ENCODE results near the gene CDC42EP3.

Gene CDC42EP3

GRCh38 chr2:37683921-37684780 is 12.7 kb upstream of the CDC42EP3 start:
- no peak for DNase-seq

DNA sequence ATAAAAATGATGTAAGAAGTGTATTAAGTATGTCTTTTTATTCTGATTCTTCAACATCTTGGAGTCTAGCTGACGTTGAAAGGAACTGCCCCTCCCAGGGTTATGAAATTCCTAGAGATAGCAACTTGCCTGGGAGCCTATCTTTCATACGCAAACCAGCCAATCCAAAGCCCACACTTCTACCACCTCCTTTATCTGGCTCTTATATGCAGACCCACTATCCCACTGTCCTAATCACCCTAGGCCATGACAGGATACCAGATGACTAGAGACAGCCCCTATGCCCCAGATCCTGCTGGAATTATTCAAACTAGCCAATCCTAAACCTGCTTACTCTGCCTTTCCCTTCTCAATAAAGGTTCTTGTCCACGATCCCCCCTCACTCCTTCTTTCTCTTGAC is 11.8 kb upstream of the CDC42EP3 start:
- no peak for DNase-seq

- DNase-seq, result no peak
These were observed 11.0 kb upstream of the CDC42EP3 start for GRCh38 chr2:37682473-37682872.

- no peak for DNase-seq
These were observed 10.1 kb upstream of the CDC42EP3 start for GRCh38 chr2:37681587-37681986.

- DNase-seq, result no peak
These were observed 7.7 kb upstream of the CDC42EP3 start for GRCh38 chr2:37679072-37679695.

GRCh38 chr2:37676274-37676673 is 4.8 kb upstream of the CDC42EP3 start:
- no peak for DNase-seq

- DNase-seq, result no peak
These were observed 3.5 kb upstream of the CDC42EP3 start for GRCh38 chr2:37674946-37675345.

- DNase-seq, result no peak
These were observed 1.4 kb upstream of the CDC42EP3 start for GRCh38 chr2:37672870-37673184.

DNA sequence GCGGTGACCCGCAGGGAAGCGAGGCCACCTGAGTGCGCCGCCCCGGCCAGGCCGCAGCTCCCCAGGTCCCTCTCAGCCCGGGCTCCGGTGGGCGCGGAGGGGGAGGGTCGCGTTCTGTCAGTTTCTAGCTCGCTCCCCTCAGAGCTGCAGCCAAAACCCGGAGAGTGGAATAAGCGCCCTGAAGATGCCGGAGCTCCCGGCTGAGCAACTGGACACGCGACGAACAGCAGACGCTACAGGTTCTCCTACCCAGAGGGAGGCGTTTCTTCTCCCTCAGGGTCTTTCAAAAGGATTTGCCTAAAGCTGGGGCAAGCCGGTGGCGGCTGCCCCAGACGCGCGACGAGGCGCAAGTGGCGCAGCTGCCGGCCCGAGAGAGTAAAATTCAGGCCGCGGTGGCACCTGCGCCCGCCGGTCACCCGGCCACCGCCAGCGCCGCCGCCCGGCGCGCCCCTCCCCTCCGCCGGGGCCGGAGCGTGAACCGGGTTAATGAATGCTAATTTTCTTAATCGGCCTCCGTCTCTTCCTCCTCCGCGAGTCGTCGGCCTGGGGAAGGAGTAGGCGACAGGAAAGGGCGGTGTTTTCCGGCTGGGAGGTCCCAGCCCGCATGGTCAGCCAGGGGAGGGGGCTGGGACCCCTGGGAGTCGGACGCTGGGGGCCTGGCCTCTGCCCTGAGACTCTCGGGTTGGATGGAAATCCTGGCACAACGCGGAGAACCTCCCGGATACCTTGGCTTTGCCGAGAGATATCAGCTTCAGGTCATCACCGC is 845 bp upstream of the CDC42EP3 start:
- DNase-seq, result peak in 9 of 14 donors; percentile 9 to 50 (median 33)

- DNase-seq, result peak in 1 of 14 donors; percentile 51
These were observed 318 bp upstream of the CDC42EP3 start for GRCh38 chr2:37671816-37672103.

DNA sequence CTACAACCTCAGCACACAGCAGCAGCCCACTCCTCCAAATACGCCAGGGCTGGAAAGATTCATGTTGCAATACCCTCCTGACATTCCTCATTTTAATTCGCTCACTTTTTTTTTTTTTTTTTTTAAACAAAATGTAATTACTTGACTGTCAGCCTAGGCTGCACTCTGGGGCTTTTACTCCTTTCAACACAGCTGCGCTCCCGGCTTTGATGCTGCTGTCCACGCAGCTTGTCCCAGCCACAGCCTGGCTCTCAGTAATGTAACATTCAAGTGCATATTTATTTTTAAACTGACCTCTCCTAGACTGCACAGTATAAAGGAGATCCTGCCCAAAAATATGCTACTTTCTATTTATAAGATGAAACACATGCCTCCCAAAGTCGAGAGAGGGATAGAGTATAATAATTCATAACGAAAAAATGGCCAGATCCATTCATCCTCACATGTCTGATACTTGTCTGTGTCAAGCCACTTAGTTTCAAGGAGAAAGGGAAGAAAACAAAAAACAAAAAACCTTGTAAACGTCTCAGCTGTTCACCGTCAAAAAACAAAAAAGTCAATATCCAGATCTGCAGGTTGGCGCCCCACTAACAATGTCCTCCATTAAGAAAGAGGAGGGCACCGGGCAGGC is 949 bp downstream of the CDC42EP3 start:
- no peak for DNase-seq

- DNase-seq, result no peak
These were observed 2.0 kb downstream of the CDC42EP3 start for GRCh38 chr2:37669446-37669845.

DNA sequence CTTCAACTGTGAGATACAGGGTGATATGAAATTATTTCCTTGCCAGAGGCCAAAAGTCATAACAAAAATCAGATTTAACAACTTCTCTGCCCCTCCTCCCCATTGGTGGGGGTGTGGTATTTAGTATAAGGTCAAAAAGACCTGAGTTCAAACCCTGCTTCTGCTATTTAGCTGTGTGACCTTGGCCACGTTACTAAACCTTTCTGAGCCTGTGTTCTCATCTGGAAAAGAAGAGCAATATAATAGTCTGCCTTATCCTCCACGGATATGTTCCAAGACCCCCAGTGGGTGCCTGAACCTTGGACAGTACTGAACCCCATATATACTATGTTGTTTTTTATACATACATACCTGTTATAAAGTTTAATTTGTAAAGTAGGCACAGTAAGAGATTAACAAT is 3.7 kb downstream of the CDC42EP3 start:
- no peak for DNase-seq

- no peak for DNase-seq
These were observed 4.7 kb downstream of the CDC42EP3 start for GRCh38 chr2:37666772-37667171.

DNA sequence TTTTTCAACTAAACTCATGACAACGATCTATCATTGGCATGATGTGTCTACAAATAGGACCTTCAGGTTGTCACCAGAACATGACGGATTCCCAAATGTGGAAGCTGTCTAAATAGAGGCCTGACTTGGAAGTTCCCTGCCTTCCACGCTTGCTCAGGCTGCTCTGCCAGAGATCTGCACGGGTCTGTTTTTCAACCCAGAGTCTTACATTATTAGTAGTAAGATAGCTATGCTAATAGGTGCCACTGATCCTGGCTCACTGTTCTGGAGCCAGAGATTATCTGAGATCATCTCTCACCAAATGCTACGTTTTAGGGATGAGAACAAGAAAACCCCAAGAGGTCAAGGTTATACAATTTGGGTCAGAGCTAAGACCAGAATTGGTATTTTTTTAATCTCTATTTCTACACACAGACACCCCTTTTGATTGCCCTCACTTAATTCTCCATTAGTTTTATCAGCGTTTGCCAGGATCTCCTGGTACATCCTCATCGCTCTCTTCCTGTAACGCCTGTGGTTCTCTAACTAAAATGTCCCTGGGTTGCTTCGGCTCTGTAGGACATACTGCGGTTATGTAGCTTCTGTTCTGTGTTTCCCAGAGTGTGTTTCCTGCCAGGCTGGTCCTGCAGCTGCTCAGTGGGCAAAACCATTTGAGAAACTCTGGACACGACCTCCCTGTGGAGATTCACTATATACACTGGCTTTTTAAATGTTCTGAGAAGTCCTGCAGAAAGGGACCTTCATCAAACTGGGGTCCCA is 5.7 kb downstream of the CDC42EP3 start:
- DNase-seq, result no peak

GRCh38 chr2:37665043-37665442 is 6.4 kb downstream of the CDC42EP3 start:
- no peak for DNase-seq

GRCh38 chr2:37664231-37664643 is 7.2 kb downstream of the CDC42EP3 start:
- no peak for DNase-seq

DNA sequence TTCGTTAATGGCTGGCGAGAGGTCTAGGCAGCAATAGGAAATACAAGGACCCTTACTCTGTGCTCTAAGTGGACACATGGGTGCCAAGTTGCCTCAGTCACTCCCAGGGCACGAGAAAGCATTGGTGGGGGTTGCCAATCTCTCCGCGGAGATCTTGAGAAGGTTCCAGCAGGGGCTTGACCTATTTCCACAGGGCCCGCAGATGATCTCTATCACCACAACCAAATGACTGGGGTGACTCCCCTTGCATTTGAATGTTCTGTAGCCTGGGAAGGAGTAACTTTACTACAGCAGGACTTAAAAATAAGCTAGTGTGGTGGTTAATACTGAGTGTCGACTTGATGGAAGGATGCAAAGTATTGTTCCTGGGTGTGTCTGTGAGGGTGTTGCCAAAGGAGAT is 8.1 kb downstream of the CDC42EP3 start:
- no peak for DNase-seq

DNA sequence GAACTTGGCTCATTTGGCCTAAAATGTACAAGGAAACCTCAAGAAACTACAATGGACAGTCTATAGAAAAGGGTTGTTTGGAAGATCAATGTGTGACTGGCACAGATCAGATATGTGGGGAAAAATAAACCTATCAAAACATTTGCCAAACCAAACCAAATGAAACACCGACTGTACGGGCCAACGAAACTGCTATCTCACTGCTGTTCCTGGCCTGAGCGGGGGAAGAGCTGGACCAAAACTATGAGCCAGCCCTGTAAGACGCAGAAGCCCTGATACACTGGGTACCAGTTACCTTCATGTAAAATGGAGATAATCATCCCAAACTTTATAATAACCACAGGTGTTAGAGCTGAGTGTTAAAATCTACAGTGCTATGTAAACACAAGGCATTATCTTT is 11.7 kb downstream of the CDC42EP3 start:
- no peak for DNase-seq

GRCh38 chr2:37658682-37659081 is 12.8 kb downstream of the CDC42EP3 start:
- DNase-seq, result no peak

DNA sequence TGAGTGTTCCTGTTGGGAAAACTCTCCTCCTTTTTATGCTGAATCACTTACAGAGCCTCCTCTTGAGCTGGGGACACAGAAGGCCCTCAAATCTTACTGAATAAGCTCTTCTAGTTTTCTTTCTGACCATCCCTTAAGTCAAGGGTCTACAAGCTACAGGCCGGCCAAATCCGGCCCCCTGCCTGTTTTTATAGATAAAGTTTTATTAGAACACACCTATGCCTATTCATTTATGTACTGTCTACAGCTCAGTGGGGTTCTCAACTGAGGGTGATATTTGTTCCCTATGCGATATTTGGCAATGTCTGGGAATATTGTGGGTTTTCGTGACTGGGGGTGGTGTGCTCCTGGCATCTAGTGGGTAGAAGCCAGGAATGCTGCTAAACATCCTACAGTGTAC is 14.0 kb downstream of the CDC42EP3 start:
- no peak for DNase-seq
